ENCODE data around the gene ABLIM1. TPM values are rescaled to one million over a fixed set of nuclear protein-coding genes. Genes with fewer than 3 reads are reported as not detected.

ABLIM1 gene
- total RNA-seq, 2 experiments from 2014 or later = 157 to 159 TPM

GRCh38 chr10:114653926-114654325 lies 4.1 kb downstream of the ABLIM1 start:
- intact Hi-C loops (cut with micrococcal nuclease) = no loop called here
- CTCF ChIA-PET = no interaction called here
- Mint-ChIP-seq H3K27me3 (ENCODE audit: low read depth) (no peaks in the 10 kb centered on the region), H3K36me3 (ENCODE audit: low read depth) (no peaks in the 10 kb centered on the region), H3K4me1 (ENCODE audit: low read depth) (no peaks in the 10 kb centered on the region), H3K27ac (no peak overlapping the region), H3K9me3 (no peaks in the 10 kb centered on the region), H3K4me3 (no peak overlapping the region)
- no peak for DNase-seq

DNA sequence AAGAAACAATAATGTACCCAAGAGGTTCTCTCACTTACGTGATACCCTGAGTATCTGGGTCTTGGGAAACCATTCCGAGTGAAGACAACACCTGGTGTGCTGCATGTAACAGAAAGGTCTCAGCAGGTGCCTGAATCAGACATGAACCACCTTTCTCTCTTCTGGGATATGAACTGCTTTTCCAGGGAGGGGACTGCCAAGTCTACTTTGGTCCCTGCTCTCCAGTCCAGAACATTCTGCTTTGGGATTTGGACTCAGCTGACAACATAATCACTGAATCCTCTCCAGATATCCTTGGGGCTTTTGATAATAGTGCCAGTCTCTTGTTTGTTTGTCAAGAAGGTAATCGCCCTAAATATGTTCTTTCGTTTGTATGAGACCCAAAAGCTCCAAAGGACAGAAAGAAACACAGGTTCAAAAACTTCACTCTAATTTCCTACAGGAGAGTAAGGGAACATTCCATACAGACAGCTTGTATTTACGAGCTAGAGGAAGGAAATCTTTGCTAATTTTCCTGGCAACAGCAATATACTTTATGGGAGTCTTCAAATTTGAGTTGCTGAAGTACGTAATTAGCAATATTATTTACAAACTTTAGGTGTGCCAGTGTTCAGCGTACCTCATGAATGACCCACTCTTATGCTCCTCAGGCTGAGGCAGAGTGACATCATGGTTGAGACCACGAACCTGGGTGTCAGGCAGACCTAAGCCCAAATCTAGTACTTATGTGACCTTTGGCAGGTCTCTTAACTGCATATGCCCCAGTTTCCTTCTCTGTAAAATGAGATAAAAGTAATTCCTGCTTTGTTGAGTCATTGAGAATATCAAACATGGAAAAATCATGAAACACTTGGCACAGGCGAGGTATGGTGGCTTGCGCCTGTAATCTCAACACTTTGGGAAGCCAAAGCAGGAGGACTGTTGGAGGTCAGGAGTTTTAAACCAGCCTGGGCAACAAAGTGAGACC lies 5.4 kb downstream of the ABLIM1 start:
- CTCF ChIA-PET = no interaction called here
- intact Hi-C loops (cut with micrococcal nuclease) = no loop called here
- Mint-ChIP-seq H3K4me3 (no peak overlapping the region), H3K9me3 (no peaks in the 10 kb centered on the region), H3K27ac (no peak overlapping the region), H3K4me1 (ENCODE audit: low read depth) (no peaks in the 10 kb centered on the region), H3K36me3 (ENCODE audit: low read depth) (no peaks in the 10 kb centered on the region), H3K27me3 (ENCODE audit: low read depth) (no peaks in the 10 kb centered on the region)
- DNase-seq = no peak

DNA sequence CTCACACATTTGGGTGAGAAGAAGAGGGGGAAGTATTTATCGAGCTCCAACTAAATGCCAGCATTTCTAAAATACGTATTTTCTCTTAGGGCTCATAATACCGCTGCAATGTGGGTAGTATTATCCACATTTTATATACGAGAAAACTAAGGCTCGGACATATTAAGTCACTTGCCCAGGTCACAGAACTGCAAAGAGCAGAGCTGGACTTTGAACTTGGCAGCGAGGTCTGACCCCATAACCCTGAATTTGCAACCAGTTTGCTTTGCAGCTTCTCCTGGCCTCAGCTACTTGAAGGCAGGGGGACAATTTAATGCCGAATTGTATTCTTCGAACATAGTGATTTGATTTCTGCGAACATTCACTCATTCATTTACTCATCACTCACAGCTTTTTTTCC lies 7.2 kb downstream of the ABLIM1 start:
- intact Hi-C loops (cut with micrococcal nuclease) = no loop called here
- Mint-ChIP-seq H3K27me3 (ENCODE audit: low read depth) (no peaks in the 10 kb centered on the region), H3K4me3 (no peak overlapping the region), H3K9me3 (no peaks in the 10 kb centered on the region), H3K36me3 (ENCODE audit: low read depth) (no peaks in the 10 kb centered on the region), H3K4me1 (ENCODE audit: low read depth) (no peaks in the 10 kb centered on the region), H3K27ac (no peak overlapping the region)
- CTCF ChIA-PET = interaction anchor here (0.6 to 0.7 kb wide), 3 partner anchors 10 to 110 kb away, joined by 3 to 4 read pairs (median 3); no protein-coding TSS in a partner anchor
- DNase-seq = no peak

GRCh38 chr10:114650266-114650665 lies 7.8 kb downstream of the ABLIM1 start:
- Mint-ChIP-seq H3K27me3 (ENCODE audit: low read depth) (no peaks in the 10 kb centered on the region), H3K4me3 (no peak overlapping the region), H3K9me3 (no peaks in the 10 kb centered on the region), H3K36me3 (ENCODE audit: low read depth) (no peaks in the 10 kb centered on the region), H3K4me1 (ENCODE audit: low read depth) (no peaks in the 10 kb centered on the region), H3K27ac (no peak overlapping the region)
- CTCF ChIA-PET = interaction anchor here (0.7 kb wide), 2 partner anchors 11 to 90 kb away, joined by 3 to 4 read pairs; no protein-coding TSS in a partner anchor
- no peak for DNase-seq
- intact Hi-C loops (cut with micrococcal nuclease) = no loop called here

DNA sequence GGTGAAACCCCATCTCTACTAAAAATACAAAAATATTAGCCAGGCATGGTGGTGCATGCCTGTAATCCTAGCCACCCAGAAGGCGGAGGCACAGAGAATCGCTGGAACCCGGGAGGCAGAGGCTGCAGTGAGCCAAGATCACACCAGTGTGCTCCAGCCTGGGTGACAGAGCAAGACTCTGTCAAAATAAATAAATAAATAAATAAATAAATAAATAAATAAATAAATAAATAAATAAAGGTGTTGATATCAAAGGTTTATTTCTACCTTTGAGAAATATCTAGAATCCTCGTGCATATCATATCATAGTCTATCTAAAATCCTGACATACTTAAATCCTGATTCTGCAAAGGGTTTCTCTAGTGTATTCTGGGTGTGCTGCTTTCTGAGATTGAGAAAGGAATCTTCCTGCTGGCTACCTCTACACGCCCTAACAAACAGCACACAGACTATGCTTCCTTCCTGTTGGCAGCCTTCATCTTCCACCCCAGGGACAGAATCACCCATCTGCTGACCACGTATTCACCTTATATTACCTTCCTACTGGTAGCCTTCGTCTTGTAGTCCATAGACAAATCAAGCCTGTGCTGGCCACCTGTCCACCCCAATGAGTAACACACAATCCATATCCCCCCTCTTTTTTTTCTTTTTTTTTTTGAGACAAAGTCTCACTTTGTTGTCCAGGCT lies 8.7 kb downstream of the ABLIM1 start:
- no peaks in the 10 kb centered on the region for H3K27me3 Mint-ChIP-seq (ENCODE audit: low read depth)
- H3K36me3 Mint-ChIP-seq (ENCODE audit: low read depth) = no peaks in the 10 kb centered on the region
- H3K9me3 Mint-ChIP-seq = no peaks in the 10 kb centered on the region
- DNase-seq = no peak
- intact Hi-C loops (cut with micrococcal nuclease) = no loop called here
- CTCF ChIA-PET = interaction anchor here (0.6 kb wide), 1 partner anchor 17 kb away, joined by 3 read pairs; no protein-coding TSS in a partner anchor
- no peak overlapping the region for H3K4me3 Mint-ChIP-seq
- H3K4me1 Mint-ChIP-seq (ENCODE audit: low read depth) = no peaks in the 10 kb centered on the region
- H3K27ac Mint-ChIP-seq = no peak overlapping the region

GRCh38 chr10:114648368-114648767 lies 9.7 kb downstream of the ABLIM1 start:
- Mint-ChIP-seq H3K4me3 (no peak overlapping the region), H3K4me1 (ENCODE audit: low read depth) (no peaks in the 10 kb centered on the region), H3K9me3 (no peaks in the 10 kb centered on the region), H3K27me3 (ENCODE audit: low read depth) (no peaks in the 10 kb centered on the region), H3K27ac (no peak overlapping the region), H3K36me3 (ENCODE audit: low read depth) (no peaks in the 10 kb centered on the region)
- intact Hi-C loops (cut with micrococcal nuclease) = no loop called here
- CTCF ChIA-PET = no interaction called here
- DNase-seq = no peak

DNA sequence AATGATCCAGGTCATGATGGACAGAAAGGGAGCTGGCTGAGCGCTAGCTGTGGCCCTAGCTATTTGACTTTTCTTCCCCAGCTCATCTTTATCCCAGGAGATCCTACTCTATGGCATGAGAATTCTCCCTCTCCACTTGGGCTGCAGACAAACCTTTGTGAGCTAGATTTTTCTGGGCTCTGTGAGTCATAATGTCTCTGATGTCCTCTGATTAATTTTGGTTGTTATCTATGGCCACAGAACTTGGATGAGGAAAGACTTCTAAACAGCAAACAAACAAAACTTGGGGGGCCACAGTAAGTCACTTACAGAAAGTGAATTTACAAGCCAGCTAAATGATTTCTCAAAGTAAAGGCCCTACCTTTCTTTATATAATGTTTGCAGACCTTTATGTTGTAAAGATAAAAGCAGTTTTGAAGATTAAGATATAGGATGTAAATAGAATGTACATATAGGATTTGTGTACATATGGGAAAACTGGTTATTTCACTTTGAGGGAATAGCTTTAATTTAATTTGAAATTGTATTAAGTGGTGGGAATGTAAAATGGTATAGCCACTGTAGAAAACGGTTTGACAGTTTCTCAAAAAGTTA lies 10.4 kb downstream of the ABLIM1 start:
- no peaks in the 10 kb centered on the region for H3K4me1 Mint-ChIP-seq (ENCODE audit: low read depth)
- no peaks in the 10 kb centered on the region for H3K36me3 Mint-ChIP-seq (ENCODE audit: low read depth)
- DNase-seq = no peak
- H3K27me3 Mint-ChIP-seq (ENCODE audit: low read depth) = no peaks in the 10 kb centered on the region
- intact Hi-C loops (cut with micrococcal nuclease) = no loop called here
- H3K9me3 Mint-ChIP-seq = no peaks in the 10 kb centered on the region
- no peak overlapping the region for H3K4me3 Mint-ChIP-seq
- CTCF ChIA-PET = no interaction called here
- H3K27ac Mint-ChIP-seq = no peak overlapping the region

- H3K36me3 Mint-ChIP-seq (ENCODE audit: low read depth) = no peaks in the 10 kb centered on the region
- H3K27ac Mint-ChIP-seq = no peak overlapping the region
- no peak overlapping the region for H3K4me3 Mint-ChIP-seq
- no peaks in the 10 kb centered on the region for H3K4me1 Mint-ChIP-seq (ENCODE audit: low read depth)
- intact Hi-C loops (cut with micrococcal nuclease) = no loop called here
- no peaks in the 10 kb centered on the region for H3K27me3 Mint-ChIP-seq (ENCODE audit: low read depth)
- no peak for DNase-seq
- CTCF ChIA-PET = interaction anchor here (0.5 kb wide), 1 partner anchor 293 kb away, joined by 3 read pairs; no protein-coding TSS in a partner anchor
- no peaks in the 10 kb centered on the region for H3K9me3 Mint-ChIP-seq
These were observed 11.6 kb downstream of the ABLIM1 start for GRCh38 chr10:114646426-114646825.

- Mint-ChIP-seq H3K27me3 (ENCODE audit: low read depth) (no peaks in the 10 kb centered on the region), H3K36me3 (ENCODE audit: low read depth) (no peaks in the 10 kb centered on the region), H3K9me3 (no peaks in the 10 kb centered on the region), H3K4me3 (no peak overlapping the region), H3K4me1 (ENCODE audit: low read depth) (no peaks in the 10 kb centered on the region), H3K27ac (no peak overlapping the region)
- intact Hi-C loops (cut with micrococcal nuclease) = no loop called here
- DNase-seq = no peak
- CTCF ChIA-PET = interaction anchor here (0.5 kb wide), 1 partner anchor 294 kb away, joined by 3 read pairs; no protein-coding TSS in a partner anchor
These were observed 12.4 kb downstream of the ABLIM1 start for GRCh38 chr10:114645706-114646105.

- CTCF ChIA-PET = no interaction called here
These were observed 14.9 kb downstream of the ABLIM1 start for GRCh38 chr10:114643158-114643557.

DNA sequence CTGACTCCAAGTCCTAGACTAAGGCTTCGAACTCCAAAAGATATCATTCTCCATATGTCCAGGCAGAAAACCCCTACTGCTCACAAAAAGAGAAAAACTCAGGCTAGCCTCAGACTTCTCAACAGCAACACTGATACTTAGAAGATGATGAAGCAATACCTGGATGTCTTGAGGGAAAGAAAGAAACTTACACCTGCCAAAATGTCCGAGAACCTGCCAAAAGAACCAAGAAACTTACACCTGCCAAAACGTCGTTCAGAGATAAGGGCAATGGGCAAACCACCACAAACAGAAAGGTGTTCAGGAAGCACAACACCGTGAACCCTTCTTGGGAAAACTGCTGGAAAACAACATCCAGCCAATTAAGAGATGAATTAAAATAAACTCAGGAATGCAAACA lies 15.3 kb downstream of the ABLIM1 start:
- intact Hi-C loops (cut with micrococcal nuclease) = no loop called here
- no peak for DNase-seq
- no peaks in the 10 kb centered on the region for H3K4me1 Mint-ChIP-seq (ENCODE audit: low read depth)
- H3K4me3 Mint-ChIP-seq = no peak overlapping the region
- H3K27me3 Mint-ChIP-seq (ENCODE audit: low read depth) = no peaks in the 10 kb centered on the region
- CTCF ChIA-PET = no interaction called here
- H3K27ac Mint-ChIP-seq = no peak overlapping the region
- no peaks in the 10 kb centered on the region for H3K36me3 Mint-ChIP-seq (ENCODE audit: low read depth)
- H3K9me3 Mint-ChIP-seq = no peaks in the 10 kb centered on the region

More at GRCh38 chr10:114643158-114643557, 14.9 kb downstream of the ABLIM1 start:
- no peaks in the 10 kb centered on the region for H3K4me1 Mint-ChIP-seq (ENCODE audit: low read depth)
- no peaks in the 10 kb centered on the region for H3K36me3 Mint-ChIP-seq (ENCODE audit: low read depth)
- H3K27me3 Mint-ChIP-seq (ENCODE audit: low read depth) = no peaks in the 10 kb centered on the region
- no peak for DNase-seq
- intact Hi-C loops (cut with micrococcal nuclease) = no loop called here
- no peak overlapping the region for H3K4me3 Mint-ChIP-seq
- no peaks in the 10 kb centered on the region for H3K9me3 Mint-ChIP-seq
- H3K27ac Mint-ChIP-seq = no peak overlapping the region

DNA sequence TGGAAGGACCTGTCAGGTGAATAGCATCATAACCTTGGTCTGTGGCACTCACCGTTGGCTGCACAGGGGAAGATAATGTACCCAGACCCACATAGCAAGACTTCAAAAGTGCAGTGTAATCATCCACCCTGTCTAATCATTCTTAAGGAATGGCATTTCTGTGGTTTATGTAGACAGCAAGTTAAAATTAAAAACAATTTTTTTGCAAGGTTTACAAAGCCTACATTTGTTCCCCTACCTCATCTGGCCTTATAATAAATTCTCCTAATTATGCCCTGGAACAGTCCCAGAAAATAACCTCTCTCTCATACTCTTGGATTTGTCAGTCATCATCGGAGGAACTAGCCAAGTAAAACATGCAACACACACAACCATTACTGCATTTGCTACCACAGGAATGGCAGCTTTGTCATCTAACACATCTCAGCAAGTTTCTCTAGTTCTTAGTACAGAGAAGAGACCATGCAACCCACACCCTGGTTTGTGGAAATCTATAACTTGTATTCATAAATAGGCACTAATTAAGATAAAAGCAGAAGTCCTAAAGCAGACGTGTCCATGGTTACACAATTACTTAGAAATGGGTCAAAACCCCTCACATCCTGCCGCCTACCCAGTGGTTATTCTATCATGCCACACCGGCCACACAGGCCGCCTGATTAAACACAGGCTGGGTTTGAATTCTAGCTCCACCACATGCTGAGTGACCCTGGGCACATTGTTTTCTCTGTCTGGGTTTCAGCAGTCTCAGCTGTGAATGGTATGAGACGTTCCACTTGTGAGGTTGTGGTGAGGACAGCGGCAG lies 19.1 kb downstream of the ABLIM1 start:
- CTCF ChIA-PET = no interaction called here
- H3K36me3 Mint-ChIP-seq (ENCODE audit: low read depth) = no peaks in the 10 kb centered on the region
- no peaks in the 10 kb centered on the region for H3K9me3 Mint-ChIP-seq
- peaks cover 6% of the 10 kb centered on the region for H3K27me3 Mint-ChIP-seq (ENCODE audit: low read depth)
- H3K4me3 Mint-ChIP-seq = no peak overlapping the region
- no peaks in the 10 kb centered on the region for H3K4me1 Mint-ChIP-seq (ENCODE audit: low read depth)
- no peak for DNase-seq
- H3K27ac Mint-ChIP-seq = no peak overlapping the region
- intact Hi-C loops (cut with micrococcal nuclease) = no loop called here

Measured in activated naive CD4-positive, alpha-beta T cell treated with anti-CD3 and anti-CD28 coated beads for 36 hours (primary cell).